ENCODE measurements around the gene FAM131C.

FAM131C gene

DNA sequence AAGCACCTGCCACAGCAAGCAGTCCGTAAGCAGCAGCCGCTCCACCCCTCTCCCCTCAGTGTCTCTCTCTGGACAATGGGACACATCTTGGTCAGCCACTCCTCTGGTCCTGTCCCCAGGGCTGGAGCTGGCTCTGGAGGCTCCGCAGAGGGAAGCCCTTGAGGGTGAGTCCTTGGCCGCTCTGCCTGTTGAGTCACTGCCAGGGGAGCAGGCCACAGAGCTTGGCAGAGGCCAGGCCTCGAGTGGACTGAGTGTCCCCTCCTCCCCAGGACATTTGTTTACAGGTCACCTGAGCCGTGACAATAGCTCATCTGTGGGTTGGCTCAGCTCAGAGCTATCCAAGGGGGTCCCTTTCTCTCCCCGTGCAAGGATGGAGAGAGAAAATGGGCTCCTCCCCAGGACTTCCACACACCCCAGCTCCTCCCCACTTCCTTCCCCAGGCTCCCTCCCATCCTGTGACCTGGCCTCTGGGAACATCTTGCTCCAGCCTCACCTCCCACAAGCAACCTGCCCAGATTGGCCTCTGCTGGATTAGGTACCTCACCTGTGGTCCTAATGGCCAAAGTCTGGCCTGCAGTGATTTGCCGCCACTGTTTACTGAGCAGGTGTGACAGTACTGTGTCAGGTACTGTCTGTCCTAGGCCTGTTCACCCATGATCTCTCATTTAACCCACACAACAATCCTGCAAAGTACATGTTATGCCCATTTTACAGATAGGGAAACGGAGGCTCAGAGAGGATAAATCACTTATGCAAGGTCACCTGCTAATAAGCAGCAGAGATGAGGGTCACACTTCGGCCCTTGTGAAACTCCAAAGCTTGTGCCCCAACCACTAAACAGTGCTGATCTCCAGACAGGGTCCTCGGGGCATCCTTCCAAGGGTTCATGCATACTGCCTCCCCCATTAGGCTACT is 4.8 kb downstream of the FAM131C start:
- Histone ChIP-seq H3K4me2 (ENCODE audit: low read depth, low read length, poor library complexity, severe bottlenecking) (no peak overlapping the region), H3K27me3 (ENCODE audit: low read length) (no peaks in the 10 kb centered on the region), H2AFZ (ENCODE audit: low read depth, low read length, severe bottlenecking) (no peak overlapping the region), H3K79me2 (ENCODE audit: insufficient read depth, low read length) (no peaks in the 10 kb centered on the region), H3K9me2 (replicated peaks; ENCODE audit: insufficient read depth, low read length) (no peaks in the 10 kb centered on the region), H3K27ac (ENCODE audit: low read depth, low read length) (no peak overlapping the region), H3K9ac (ENCODE audit: low read length) (no peak overlapping the region), H4K20me1 (ENCODE audit: low read depth, low read length) (no peaks in the 10 kb centered on the region), H3K4me3 (ENCODE audit: insufficient read depth, low read length, poor library complexity, severe bottlenecking) (no peak overlapping the region), H3K36me3 (ENCODE audit: low read length) (no peaks in the 10 kb centered on the region), H3K9me3 (ENCODE audit: insufficient read depth, low read length) (no peaks in the 10 kb centered on the region), H3F3A (ENCODE audit: insufficient read depth) (no peaks in the 10 kb centered on the region)
- TF ChIP-seq EZH2phosphoT487 (conservative IDR thresholded peaks at IDR 0.05; ENCODE audit: low read length), result no peak
- TF ChIP-seq, protein P1, sequence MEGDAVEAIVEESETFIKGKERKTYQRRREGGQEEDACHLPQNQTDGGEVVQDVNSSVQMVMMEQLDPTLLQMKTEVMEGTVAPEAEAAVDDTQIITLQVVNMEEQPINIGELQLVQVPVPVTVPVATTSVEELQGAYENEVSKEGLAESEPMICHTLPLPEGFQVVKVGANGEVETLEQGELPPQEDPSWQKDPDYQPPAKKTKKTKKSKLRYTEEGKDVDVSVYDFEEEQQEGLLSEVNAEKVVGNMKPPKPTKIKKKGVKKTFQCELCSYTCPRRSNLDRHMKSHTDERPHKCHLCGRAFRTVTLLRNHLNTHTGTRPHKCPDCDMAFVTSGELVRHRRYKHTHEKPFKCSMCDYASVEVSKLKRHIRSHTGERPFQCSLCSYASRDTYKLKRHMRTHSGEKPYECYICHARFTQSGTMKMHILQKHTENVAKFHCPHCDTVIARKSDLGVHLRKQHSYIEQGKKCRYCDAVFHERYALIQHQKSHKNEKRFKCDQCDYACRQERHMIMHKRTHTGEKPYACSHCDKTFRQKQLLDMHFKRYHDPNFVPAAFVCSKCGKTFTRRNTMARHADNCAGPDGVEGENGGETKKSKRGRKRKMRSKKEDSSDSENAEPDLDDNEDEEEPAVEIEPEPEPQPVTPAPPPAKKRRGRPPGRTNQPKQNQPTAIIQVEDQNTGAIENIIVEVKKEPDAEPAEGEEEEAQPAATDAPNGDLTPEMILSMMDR (IDR thresholded peaks at IDR 0.05; ENCODE audit: insufficient read depth, low read length, poor library complexity, severe bottlenecking), result no peak

DNA sequence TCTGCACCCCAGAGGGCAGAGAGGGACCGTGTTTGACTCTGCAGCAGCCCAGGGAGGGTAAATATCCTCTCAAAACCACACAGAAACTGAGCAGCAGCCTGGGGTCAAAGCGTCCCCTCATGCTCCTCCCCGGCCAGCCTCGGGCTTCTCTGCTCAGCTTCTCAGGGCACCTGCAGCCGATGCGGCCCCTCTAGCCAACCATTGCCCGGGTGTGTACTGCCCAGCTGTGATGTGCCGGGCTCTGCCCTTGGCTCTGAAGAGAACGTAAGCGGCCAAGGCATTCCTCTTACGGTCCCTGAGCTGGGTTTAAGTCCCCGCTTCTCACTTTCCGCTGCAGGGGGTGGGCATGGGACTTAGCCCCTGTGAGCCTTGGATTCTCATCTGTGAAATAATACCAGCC is 5.5 kb downstream of the FAM131C start:
- H3K79me2 ChIP-seq (ENCODE audit: insufficient read depth, low read length), result no peaks in the 10 kb centered on the region

DNA sequence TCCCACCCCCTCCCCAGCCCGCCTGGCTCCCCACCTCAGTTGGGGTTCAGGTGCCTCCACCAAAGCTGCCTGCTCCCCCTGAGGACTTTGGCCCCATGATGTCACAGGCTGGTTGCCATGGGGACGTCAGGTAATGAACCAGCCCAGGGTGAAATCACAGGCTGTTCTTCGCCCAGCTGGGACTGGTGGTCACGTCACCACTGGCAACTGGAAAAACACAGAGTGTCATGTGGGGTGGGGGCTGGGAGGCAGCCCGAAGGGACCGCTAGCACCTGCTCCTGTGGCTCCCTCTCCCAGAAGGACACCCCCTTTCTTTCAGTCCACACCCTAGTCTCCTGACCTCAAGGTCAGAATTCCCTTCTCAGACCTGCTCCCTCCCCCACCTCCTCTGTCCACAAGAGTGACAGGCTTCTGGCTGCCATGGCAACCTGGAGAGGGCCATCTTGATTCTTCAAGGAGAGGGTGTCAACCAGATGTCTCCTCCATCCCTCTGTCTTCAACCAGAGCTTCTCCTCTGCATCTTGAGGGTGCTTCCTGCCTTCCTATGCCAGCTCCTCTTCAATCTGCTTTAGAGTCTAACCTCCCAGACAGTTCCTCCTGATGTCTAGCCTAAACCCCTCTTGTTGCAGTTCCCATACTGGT is 6.2 kb downstream of the FAM131C start:
- H3K9me2 ChIP-seq (replicated peaks; ENCODE audit: insufficient read depth, low read length), result no peaks in the 10 kb centered on the region
- TF ChIP-seq, protein P1 (IDR thresholded peaks at IDR 0.05; ENCODE audit: insufficient read depth, low read length, poor library complexity, severe bottlenecking), result no peak
- no peak for TF ChIP-seq EZH2phosphoT487 (conservative IDR thresholded peaks at IDR 0.05; ENCODE audit: low read length)
- H4K20me1 ChIP-seq (ENCODE audit: low read depth, low read length), result no peaks in the 10 kb centered on the region
- H3K9ac ChIP-seq (ENCODE audit: low read length), result no peak overlapping the region
- no peaks in the 10 kb centered on the region for H3K27me3 ChIP-seq (ENCODE audit: low read length)
- H3F3A ChIP-seq (ENCODE audit: insufficient read depth), result no peaks in the 10 kb centered on the region
- H3K79me2 ChIP-seq (ENCODE audit: insufficient read depth, low read length), result no peaks in the 10 kb centered on the region
- no peak overlapping the region for H3K4me2 ChIP-seq (ENCODE audit: low read depth, low read length, poor library complexity, severe bottlenecking)
- H3K4me3 ChIP-seq (ENCODE audit: insufficient read depth, low read length, poor library complexity, severe bottlenecking), result no peak overlapping the region
- no peaks in the 10 kb centered on the region for H3K9me3 ChIP-seq (ENCODE audit: insufficient read depth, low read length)
- H2AFZ ChIP-seq (ENCODE audit: low read depth, low read length, severe bottlenecking), result no peak overlapping the region
- no peak overlapping the region for H3K27ac ChIP-seq (ENCODE audit: low read depth, low read length)
- H3K36me3 ChIP-seq (ENCODE audit: low read length), result no peaks in the 10 kb centered on the region

More for the DNA sequence above, 5.5 kb downstream of the FAM131C start:
- Histone ChIP-seq H2AFZ (ENCODE audit: low read depth, low read length, severe bottlenecking) (no peak overlapping the region), H3K9me2 (replicated peaks; ENCODE audit: insufficient read depth, low read length) (no peaks in the 10 kb centered on the region), H4K20me1 (ENCODE audit: low read depth, low read length) (no peaks in the 10 kb centered on the region), H3K4me2 (ENCODE audit: low read depth, low read length, poor library complexity, severe bottlenecking) (no peak overlapping the region), H3K27me3 (ENCODE audit: low read length) (no peaks in the 10 kb centered on the region), H3K9ac (ENCODE audit: low read length) (no peak overlapping the region), H3K27ac (ENCODE audit: low read depth, low read length) (no peak overlapping the region), H3K4me3 (ENCODE audit: insufficient read depth, low read length, poor library complexity, severe bottlenecking) (no peak overlapping the region), H3F3A (ENCODE audit: insufficient read depth) (no peaks in the 10 kb centered on the region), H3K36me3 (ENCODE audit: low read length) (no peaks in the 10 kb centered on the region), H3K9me3 (ENCODE audit: insufficient read depth, low read length) (no peaks in the 10 kb centered on the region)
- TF ChIP-seq, protein P1 (IDR thresholded peaks at IDR 0.05; ENCODE audit: insufficient read depth, low read length, poor library complexity, severe bottlenecking), result no peak
- no peak for TF ChIP-seq EZH2phosphoT487 (conservative IDR thresholded peaks at IDR 0.05; ENCODE audit: low read length)
